Activated T-helper 2 cell treated with anti-CD3 and anti-CD28 coated beads, Interferon-gamma antibody, Interleukin-2, Interleukin-4, amounts not matched to agents 10 μg/mL and 5 μg/mL and 100 μg/mL, durations not matched to agents 14 hours and 24 hours and 36 hours (primary cell): Measurements from ENCODE around the gene GLIS2. TPM values are rescaled to one million over a fixed set of nuclear protein-coding genes. Genes with fewer than 3 reads are reported as not detected.

Experiments
- DNase-seq: peaks from one replicate; pipeline ENCODE4 v3.0.0; 2021; ENCODE audit warnings: low spot score
- H3K27ac Mint-ChIP-seq: one replicate; pipeline ENCODE4 v1.8.0; 2021; ENCODE audit warnings: mixed read lengths
- H3K27me3 Mint-ChIP-seq: one replicate; pipeline ENCODE4 v1.8.0; 2021; ENCODE audit warnings: low read depth, mixed read lengths
- H3K36me3 Mint-ChIP-seq: one replicate; pipeline ENCODE4 v1.8.0; 2021; ENCODE audit warnings: low read depth, mixed read lengths
- H3K4me1 Mint-ChIP-seq: one replicate; pipeline ENCODE4 v1.8.0; 2021; ENCODE audit warnings: low read depth, mixed read lengths
- H3K4me3 Mint-ChIP-seq: one replicate; pipeline ENCODE4 v1.8.0; 2021; ENCODE audit warnings: low read depth, mild to moderate bottlenecking, moderate library complexity, mixed read lengths
- H3K9me3 Mint-ChIP-seq: one replicate; pipeline ENCODE4 v1.8.0; 2021; ENCODE audit warnings: mixed read lengths
- intact Hi-C: fragments of 100-400 bp; cut with micrococcal nuclease; formaldehyde crosslinking; loops from one replicate; pipeline ENCODE4 v1.15.1; 2023
- total RNA-seq: library from RNA; stranded (reverse); gene quantifications from 2 replicates; pipeline ENCODE4 v1.2.3, GENCODE V29; 2022

The GLIS2 gene
- total RNA-seq, 1 donor from 2014 or later = 2.1 TPM

GRCh38 chr16:4369007-4369733 is 53.3 kb downstream of the GLIS2 start:
- H3K4me1 Mint-ChIP-seq = no peaks in the 10 kb centered on the region
- no peaks in the 10 kb centered on the region for H3K27me3 Mint-ChIP-seq
- no peak for DNase-seq
- no peak overlapping the region for H3K4me3 Mint-ChIP-seq
- no peaks in the 10 kb centered on the region for H3K9me3 Mint-ChIP-seq
- H3K27ac Mint-ChIP-seq = no peak overlapping the region
- H3K36me3 Mint-ChIP-seq = peaks cover 7% of the 10 kb centered on the region
- intact Hi-C loops = no loop called here

GRCh38 chr16:4370151-4370550 is 54.3 kb downstream of the GLIS2 start:
- Mint-ChIP-seq H3K27me3 (no peaks in the 10 kb centered on the region), H3K27ac (no peak overlapping the region), H3K36me3 (peaks cover 7% of the 10 kb centered on the region), H3K9me3 (no peaks in the 10 kb centered on the region), H3K4me1 (no peaks in the 10 kb centered on the region), H3K4me3 (no peak overlapping the region)
- no peak for DNase-seq
- intact Hi-C loops = no loop called here

- Mint-ChIP-seq H3K27me3 (no peaks in the 10 kb centered on the region), H3K36me3 (peaks cover 7% of the 10 kb centered on the region), H3K4me3 (no peak overlapping the region), H3K9me3 (no peaks in the 10 kb centered on the region), H3K4me1 (no peaks in the 10 kb centered on the region), H3K27ac (no peak overlapping the region)
- intact Hi-C loops = no loop called here
- DNase-seq = no peak
Measured at GRCh38 chr16:4370570-4371356, 54.9 kb downstream of the GLIS2 start.

- H3K4me3 Mint-ChIP-seq = peak within 1 kb of the TSS; percentile 52
- no peaks in the 10 kb centered on the region for H3K9me3 Mint-ChIP-seq
- intact Hi-C loops = no loop called here
- no peak within 1 kb of the TSS for H3K27ac Mint-ChIP-seq
- peaks cover 7% of the 10 kb centered on the region for H3K36me3 Mint-ChIP-seq
- no peaks in the 10 kb centered on the region for H3K4me1 Mint-ChIP-seq
- peak; percentile 48 for DNase-seq
- H3K27me3 Mint-ChIP-seq = no peaks in the 10 kb centered on the region
Measured at GRCh38 chr16:4371357-4372000, 55.6 kb downstream of the GLIS2 start, which contains the start of gene VASN. TSS of gene VASN (plus strand) at chr16:4371848. CDS start at chr16:4380878, 9,030 bp downstream.

GRCh38 chr16:4372001-4372577 is 56.2 kb downstream of the GLIS2 start:
- peaks cover 7% of the 10 kb centered on the region for H3K36me3 Mint-ChIP-seq
- H3K4me3 Mint-ChIP-seq = peak overlapping the region; percentile 52
- H3K4me1 Mint-ChIP-seq = no peaks in the 10 kb centered on the region
- H3K27ac Mint-ChIP-seq = no peak overlapping the region
- H3K27me3 Mint-ChIP-seq = no peaks in the 10 kb centered on the region
- H3K9me3 Mint-ChIP-seq = no peaks in the 10 kb centered on the region
- intact Hi-C loops = no loop called here
- no peak for DNase-seq

DNA sequence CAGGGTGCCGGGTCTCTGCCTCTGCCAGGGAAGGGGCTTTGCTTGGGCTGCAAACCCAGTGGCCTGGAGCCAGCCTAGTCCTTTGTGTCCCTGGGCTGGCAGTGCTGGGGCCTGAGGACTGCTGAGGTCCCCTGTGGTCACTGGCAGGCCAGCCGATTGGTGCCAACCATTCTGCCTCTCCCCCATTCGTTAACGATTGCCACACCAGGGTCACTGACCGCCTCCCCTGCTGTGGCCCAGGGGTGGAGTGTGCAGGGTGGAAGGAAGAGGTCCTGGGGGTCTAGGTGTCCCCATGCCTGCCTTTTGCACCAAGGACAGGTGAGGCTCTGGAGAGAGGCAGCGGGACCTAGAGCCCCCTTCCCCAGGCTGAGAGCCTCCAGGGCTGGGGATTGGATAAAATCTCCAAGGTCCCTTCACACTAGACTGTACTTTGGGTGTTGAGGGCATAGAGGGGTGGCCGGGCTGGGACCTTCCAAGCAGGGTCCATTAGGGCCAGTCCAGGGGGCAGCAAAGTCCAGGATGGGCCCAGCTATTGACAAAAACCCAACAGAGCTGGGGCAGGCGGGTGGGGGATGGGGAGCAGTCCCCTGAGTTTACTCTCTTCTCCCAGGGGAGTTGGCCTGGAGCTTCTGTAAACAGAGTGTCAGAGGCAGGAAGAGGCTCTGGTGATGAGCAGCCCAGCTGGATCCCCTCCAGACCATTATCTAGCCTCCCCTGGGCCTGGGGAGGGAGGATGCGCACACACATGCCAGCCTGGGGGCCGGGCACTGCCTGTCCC is 56.9 kb downstream of the GLIS2 start:
- no peak overlapping the region for H3K4me3 Mint-ChIP-seq
- no peaks in the 10 kb centered on the region for H3K9me3 Mint-ChIP-seq
- peaks cover 3% of the 10 kb centered on the region for H3K36me3 Mint-ChIP-seq
- H3K27me3 Mint-ChIP-seq = no peaks in the 10 kb centered on the region
- DNase-seq = no peak
- intact Hi-C loops = no loop called here
- H3K27ac Mint-ChIP-seq = no peak overlapping the region
- no peaks in the 10 kb centered on the region for H3K4me1 Mint-ChIP-seq

DNA sequence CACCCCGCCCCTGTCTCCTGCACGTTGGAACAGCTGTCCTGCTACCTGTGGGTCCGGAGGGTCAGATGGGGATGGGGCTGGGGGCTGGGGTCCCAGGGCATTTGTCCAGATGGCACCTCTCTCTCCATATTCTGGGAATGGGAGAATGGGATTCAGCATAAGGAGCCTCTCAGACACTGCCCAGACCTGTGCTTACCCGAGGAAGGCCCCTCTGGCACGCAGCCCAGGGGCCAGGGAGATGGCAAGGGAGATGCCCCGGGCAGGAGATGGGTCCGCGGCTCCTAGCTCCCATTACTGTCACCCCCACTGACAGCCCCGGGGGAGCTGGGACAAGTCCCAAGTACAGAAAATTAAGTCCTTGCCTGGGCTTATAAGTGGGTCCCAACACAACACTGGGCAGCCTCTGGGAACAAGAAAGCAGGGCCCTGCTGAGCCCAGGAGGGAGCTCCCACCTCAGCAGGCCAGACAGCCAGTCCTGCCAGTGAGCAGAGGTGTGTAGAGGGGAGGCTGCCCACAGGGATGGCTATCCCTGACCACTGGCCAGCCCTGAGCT is 57.6 kb downstream of the GLIS2 start:
- H3K36me3 Mint-ChIP-seq = peaks cover 3% of the 10 kb centered on the region
- DNase-seq = no peak
- H3K4me1 Mint-ChIP-seq = no peaks in the 10 kb centered on the region
- H3K4me3 Mint-ChIP-seq = no peak overlapping the region
- intact Hi-C loops = no loop called here
- no peaks in the 10 kb centered on the region for H3K9me3 Mint-ChIP-seq
- H3K27me3 Mint-ChIP-seq = no peaks in the 10 kb centered on the region
- no peak overlapping the region for H3K27ac Mint-ChIP-seq

DNA sequence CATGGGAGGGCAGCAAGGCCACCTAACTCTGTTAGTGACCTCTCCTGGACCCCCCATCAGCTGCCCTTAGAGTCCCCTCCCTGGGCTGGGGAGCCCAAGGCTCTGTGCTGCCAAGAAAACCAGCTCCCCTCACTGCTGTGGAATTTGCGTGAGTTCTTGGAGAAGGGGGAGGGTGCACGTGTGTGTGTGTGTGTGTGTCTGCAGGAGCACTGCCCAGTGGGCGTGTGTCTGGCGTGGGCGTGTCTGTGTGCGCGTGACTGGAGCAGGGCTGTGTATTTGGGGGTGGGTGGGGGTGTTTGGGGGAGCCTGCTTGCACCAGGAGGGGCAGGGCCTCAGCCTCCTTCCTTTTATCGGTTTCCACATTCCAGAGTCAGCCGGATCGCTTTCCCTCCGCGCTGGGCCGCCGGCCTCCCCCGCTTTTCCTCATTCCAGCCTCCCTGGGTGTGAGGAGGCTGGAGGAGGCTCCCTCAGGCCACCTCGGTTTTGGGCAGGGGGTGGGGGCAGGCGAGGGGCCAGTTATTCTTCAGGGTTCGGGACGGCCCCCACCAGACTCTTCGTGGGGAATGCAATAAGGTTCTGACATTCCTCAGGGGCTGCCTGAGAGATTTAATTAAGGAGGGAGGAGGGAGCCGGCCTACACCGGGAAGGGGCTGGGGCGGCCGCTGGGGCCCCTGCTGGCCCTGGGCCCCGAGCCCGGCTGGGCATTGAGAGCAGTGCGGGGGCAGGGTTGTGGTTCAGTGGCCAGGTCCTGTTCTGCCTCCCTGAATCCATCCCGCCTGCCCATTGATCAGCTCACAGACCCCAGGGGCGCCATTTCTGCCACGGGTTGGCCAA is 58.3 kb downstream of the GLIS2 start:
- Mint-ChIP-seq H3K9me3 (no peaks in the 10 kb centered on the region), H3K4me1 (no peaks in the 10 kb centered on the region), H3K4me3 (no peak overlapping the region), H3K36me3 (peaks cover 3% of the 10 kb centered on the region), H3K27me3 (no peaks in the 10 kb centered on the region), H3K27ac (no peak overlapping the region)
- intact Hi-C loops = no loop called here
- DNase-seq = no peak

DNA sequence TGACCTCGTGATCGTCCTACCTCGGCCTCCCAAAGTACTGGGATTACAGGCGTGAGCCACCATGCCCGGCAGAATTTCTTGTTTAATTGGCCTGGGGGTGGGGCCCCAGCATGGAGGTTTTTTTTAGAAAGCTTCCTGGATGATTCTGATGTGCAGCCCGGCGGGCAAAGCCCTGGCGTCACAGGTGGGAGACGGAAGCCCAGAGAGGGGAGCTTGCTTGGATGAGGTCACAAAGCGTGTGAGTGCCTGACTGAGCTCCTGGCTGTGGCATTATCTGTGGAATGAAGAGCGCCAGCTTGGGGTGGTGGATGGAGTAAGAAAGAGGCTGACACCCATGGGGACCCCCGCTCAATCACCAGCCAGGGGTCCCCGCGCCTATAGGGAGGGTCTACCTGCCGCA is 59.9 kb downstream of the GLIS2 start:
- H3K4me1 Mint-ChIP-seq = no peaks in the 10 kb centered on the region
- H3K4me3 Mint-ChIP-seq = no peak overlapping the region
- no peak for DNase-seq
- no peaks in the 10 kb centered on the region for H3K9me3 Mint-ChIP-seq
- intact Hi-C loops = no loop called here
- no peaks in the 10 kb centered on the region for H3K27me3 Mint-ChIP-seq
- H3K27ac Mint-ChIP-seq = no peak overlapping the region
- peaks cover 3% of the 10 kb centered on the region for H3K36me3 Mint-ChIP-seq

GRCh38 chr16:4376126-4376892 is 60.4 kb downstream of the GLIS2 start:
- Mint-ChIP-seq H3K4me1 (no peaks in the 10 kb centered on the region), H3K27me3 (no peaks in the 10 kb centered on the region), H3K9me3 (no peaks in the 10 kb centered on the region), H3K4me3 (no peak overlapping the region), H3K36me3 (peaks cover 3% of the 10 kb centered on the region), H3K27ac (no peak overlapping the region)
- no peak for DNase-seq
- intact Hi-C loops = no loop called here
